Measurements from ENCODE around the gene RNF217. TPM values are rescaled to one million over a fixed set of nuclear protein-coding genes. Genes with fewer than 3 reads are reported as not detected.

RNF217 gene
- total and polyA plus RNA-seq, 10 of the 15 experiments (the other 5 are each of a cell fraction or from before 2014, with no cell fraction given): under 0.01 to 11.7 (median 0.04) TPM; not detected in 3

DNA sequence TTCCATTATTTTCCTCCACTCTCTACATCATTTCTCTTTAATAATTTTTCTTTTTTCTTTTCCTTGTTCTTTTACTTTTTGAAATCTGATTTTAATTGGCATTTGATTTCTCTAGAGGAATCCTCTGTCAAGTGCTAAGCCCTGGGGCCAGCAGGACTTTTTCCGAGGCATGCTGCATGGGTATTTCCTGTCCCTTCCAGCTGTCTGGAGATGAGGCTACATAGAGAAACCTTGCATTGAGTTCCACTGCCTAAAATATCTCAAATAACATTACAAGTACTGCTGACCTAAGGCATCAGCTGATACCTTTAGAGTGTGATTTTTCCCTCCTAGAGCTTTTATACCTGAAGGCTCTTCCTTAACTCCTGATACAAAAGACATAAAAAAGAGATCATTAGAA, 6.2 kb downstream of the RNF217 start:
- BruUV-seq (replicated peaks): no TSS peak
- FAIRE-seq (no peak), DNase-seq (ENCODE audit: low read depth, low spot score) (no peak), ATAC-seq (no peak)
- ChIA-PET POLR2A (no interaction called here), RAD21 (ENCODE audit: unreplicated experiment) (interaction anchor here (0.7 kb wide), 1 partner anchor 41 kb away, joined by 3 read pairs; no protein-coding TSS in a partner anchor), SMC1A (ENCODE audit: uncharacterized antibody, unreplicated experiment) (interaction anchor here (1.0 kb wide), 1 partner anchor 11 kb away, joined by 4 read pairs; no protein-coding TSS in a partner anchor), CTCF (interaction anchor here (1.2 kb wide), 1 partner anchor 20 kb away, joined by 3 read pairs; no protein-coding TSS in a partner anchor)
- no peaks in the 10 kb centered on the region for H3K9me3 ChIP-seq (replicated peaks; ENCODE audit: control insufficient read depth, insufficient read depth, low read length)
- no peaks in the 10 kb centered on the region for H3K4me1 ChIP-seq (ENCODE audit: control insufficient read depth, insufficient read depth, low read length)
- in situ Hi-C loops (cut with MboI) (no loop called here), intact Hi-C loops (cut with micrococcal nuclease; ENCODE audit: unreplicated experiment) (no loop called here)
- H2AFZ ChIP-seq (ENCODE audit: control insufficient read depth, low read depth, low read length): no peak overlapping the region
- no peak overlapping the region for H3K9ac ChIP-seq (ENCODE audit: control insufficient read depth, insufficient read depth, low read length)
- no peaks in the 10 kb centered on the region for H4K20me1 ChIP-seq (ENCODE audit: control insufficient read depth, insufficient read depth)
- H3K79me2 ChIP-seq (ENCODE audit: control insufficient read depth, insufficient read depth, low read length): no peaks in the 10 kb centered on the region
- no peak overlapping the region for H3K27ac ChIP-seq (ENCODE audit: control insufficient read depth, insufficient read depth)
- H3K36me3 ChIP-seq (ENCODE audit: control insufficient read depth in 2 of 2, insufficient read depth in 2 of 2, low read length in 1 of 2): no peaks in the 10 kb centered on the region
- 48% methylated on average over 1 of the region's 1 CpG for WGBS (ENCODE audit: insufficient coverage, insufficient replicate concordance, low lambda C conversion rate, missing lambda C conversion rate)
- no peak overlapping the region for H3K4me2 ChIP-seq (ENCODE audit: control insufficient read depth, insufficient read depth)
- no peaks in the 10 kb centered on the region; a peak in 1 of 4 replicates for H3K27me3 ChIP-seq (replicated peaks in 1 of 2; ENCODE audit: control insufficient read depth in 2 of 2, insufficient read depth in 2 of 2, low read length in 1 of 2)
- no peak for TF ChIP-seq NR2F1 (conservative IDR thresholded peaks at IDR 0.05)
- TF ChIP-seq NR2C1 (IDR thresholded peaks at IDR 0.05): no peak
- no peak for TF ChIP-seq KLF5 (IDR thresholded peaks at IDR 0.05; ENCODE audit: partially characterized antibody)
- no peak for TF ChIP-seq BMI1 (IDR thresholded peaks at IDR 0.05; ENCODE audit: borderline replicate concordance)
- TF ChIP-seq STAT3 (IDR thresholded peaks at IDR 0.05; ENCODE audit: low read depth, low read length): no peak
- no peak for TF ChIP-seq HDGF (IDR thresholded peaks at IDR 0.05)
- TF ChIP-seq NBN (IDR thresholded peaks at IDR 0.05): no peak
- no peak for TF ChIP-seq JUNB (IDR thresholded peaks at IDR 0.05)
- no peak overlapping the region for H3K4me3 ChIP-seq

GRCh38 chr6:124970243-124970642, 8.0 kb downstream of the RNF217 start:
- Histone ChIP-seq H3K27ac (ENCODE audit: control insufficient read depth, insufficient read depth) (no peak overlapping the region), H2AFZ (ENCODE audit: control insufficient read depth, low read depth, low read length) (no peak overlapping the region), H4K20me1 (ENCODE audit: control insufficient read depth, insufficient read depth) (no peaks in the 10 kb centered on the region), H3K4me3 (no peak overlapping the region), H3K4me1 (ENCODE audit: control insufficient read depth, insufficient read depth, low read length) (no peaks in the 10 kb centered on the region), H3K27me3 (replicated peaks in 1 of 2; ENCODE audit: control insufficient read depth in 2 of 2, insufficient read depth in 2 of 2, low read length in 1 of 2) (no peaks in the 10 kb centered on the region), H3K79me2 (ENCODE audit: control insufficient read depth, insufficient read depth, low read length) (no peaks in the 10 kb centered on the region), H3K9ac (ENCODE audit: control insufficient read depth, insufficient read depth, low read length) (no peak overlapping the region), H3K36me3 (ENCODE audit: control insufficient read depth in 2 of 2, insufficient read depth in 2 of 2, low read length in 1 of 2) (no peaks in the 10 kb centered on the region), H3K9me3 (replicated peaks; ENCODE audit: control insufficient read depth, insufficient read depth, low read length) (no peaks in the 10 kb centered on the region), H3K4me2 (ENCODE audit: control insufficient read depth, insufficient read depth) (no peak overlapping the region)
- 24% methylated on average over 5 of the region's 5 CpGs for WGBS (ENCODE audit: insufficient coverage, insufficient replicate concordance, low lambda C conversion rate, missing lambda C conversion rate)
- TF ChIP-seq TCF7 (IDR thresholded peaks at IDR 0.05; ENCODE audit: borderline replicate concordance) (no peak), MEF2B (IDR thresholded peaks at IDR 0.05; ENCODE audit: partially characterized antibody, poor library complexity, severe bottlenecking) (no peak), MAX (IDR thresholded peaks at IDR 0.05; ENCODE audit: low read depth, low read length) (no peak), SPI1 (IDR thresholded peaks at IDR 0.05; ENCODE audit: borderline replicate concordance, insufficient read depth, low read depth, low read length) (no peak), MEF2A (IDR thresholded peaks at IDR 0.05; ENCODE audit: insufficient read depth, low read depth, low read length) (no peak), TCF12 (IDR thresholded peaks at IDR 0.05; ENCODE audit: low read depth, low read length) (no peak), CHD4 (IDR thresholded peaks at IDR 0.05) (no peak), SMC3 (IDR thresholded peaks at IDR 0.05; ENCODE audit: borderline replicate concordance, low read length) (no peak), SMARCA5 (IDR thresholded peaks at IDR 0.05) (no peak), PAX8 (IDR thresholded peaks at IDR 0.05) (no peak), BACH1 (IDR thresholded peaks at IDR 0.05; ENCODE audit: borderline replicate concordance) (no peak), ESRRA (IDR thresholded peaks at IDR 0.05; ENCODE audit: low read length) (no peak), PAX5 (IDR thresholded peaks at IDR 0.05; ENCODE audit: borderline replicate concordance, low read depth, low read length) (no peak), NRF1 (conservative IDR thresholded peaks at IDR 0.05; ENCODE audit: low read depth, low read length) (no peak), IKZF1 (conservative IDR thresholded peaks at IDR 0.05) (no peak), HCFC1 (IDR thresholded peaks at IDR 0.05; ENCODE audit: low read length) (no peak)
- in situ Hi-C loops (cut with MboI): no loop called here
- no peak for FAIRE-seq
- DNase-seq (ENCODE audit: low read depth, low spot score): no peak
- CTCF ChIA-PET: no interaction called here
- SMC1A ChIA-PET (ENCODE audit: uncharacterized antibody, unreplicated experiment): interaction anchor here (1.4 kb wide), 1 partner anchor 10 kb away, joined by 3 read pairs; no protein-coding TSS in a partner anchor
- intact Hi-C loops (cut with micrococcal nuclease; ENCODE audit: unreplicated experiment): no loop called here
- POLR2A ChIA-PET: no interaction called here
- BruUV-seq (replicated peaks): no TSS peak
- RAD21 ChIA-PET (ENCODE audit: unreplicated experiment): no interaction called here
- ATAC-seq: no peak
